HG03135 (cell line): Measurements from ENCODE around the gene SLC26A5.

Source experiments
- ATAC-seq: cut with Tn5 transposase; IDR thresholded peaks from one replicate; pipeline ENCODE4 v1.9.1; 2021; ENCODE audit warnings: mild to moderate bottlenecking, moderate library complexity; ENCODE audit not compliant: unreplicated experiment

The SLC26A5 gene

GRCh38 chr7:103348452-103348851 lies 97.6 kb downstream of the SLC26A5 start:
- ATAC-seq, result no peak

GRCh38 chr7:103347507-103348267 lies 98.3 kb downstream of the SLC26A5 start, which contains the start of gene PSMC2:
Gene PSMC2 (plus strand): TSS chr7:103347643. CDS start chr7:103347712, 69 bp downstream.
- ATAC-seq, result peak; percentile 74

GRCh38 chr7:103346396-103346795 lies 99.6 kb downstream of the SLC26A5 start:
- ATAC-seq, result no peak

- peak; percentile 70 for ATAC-seq
Observed at GRCh38 chr7:103344453-103345149, 101.4 kb downstream of the SLC26A5 start, which contains the start of gene DNAJC2. Gene DNAJC2 (minus strand): TSS chr7:103344767. CDS start chr7:103344622, 145 bp downstream.

- ATAC-seq, result peak; percentile 19
Observed at GRCh38 chr7:103343758-103344452, 102.1 kb downstream of the SLC26A5 start.

GRCh38 chr7:103343332-103343731 lies 102.7 kb downstream of the SLC26A5 start:
- no peak for ATAC-seq

- no peak for ATAC-seq
Observed at GRCh38 chr7:103341466-103341865, 104.5 kb downstream of the SLC26A5 start.

- no peak for ATAC-seq
Observed at GRCh38 chr7:103338864-103339263, 107.1 kb downstream of the SLC26A5 start.

GRCh38 chr7:103336761-103337160 lies 109.2 kb downstream of the SLC26A5 start:
- no peak for ATAC-seq

GRCh38 chr7:103325744-103326143 lies 120.3 kb downstream of the SLC26A5 start:
- no peak for ATAC-seq
